ENCODE measurements around the gene FAM107B. TPM values are rescaled to one million over a fixed set of nuclear protein-coding genes. Genes with fewer than 3 reads are reported as not detected.

FAM107B gene
- total RNA-seq, 1 experiment from 2014 or later: 41.6 TPM

- TF ChIP-seq REST (IDR thresholded peaks at IDR 0.05; ENCODE audit: low read depth) (no peak), EZH2phosphoT487 (IDR thresholded peaks at IDR 0.05; ENCODE audit: borderline replicate concordance) (no peak), ZNF274 (IDR thresholded peaks at IDR 0.05; ENCODE audit: low read depth, low read length) (no peak)
These were observed 201.9 kb downstream of the FAM107B start (continued) for GRCh38 chr10:14572811-14573210.

- no peak for TF ChIP-seq MAX (IDR thresholded peaks at IDR 0.05)
- TF ChIP-seq SIN3A (IDR thresholded peaks at IDR 0.05; ENCODE audit: low read depth): no peak
- TF ChIP-seq ZBTB33 (IDR thresholded peaks at IDR 0.05; ENCODE audit: extremely low read depth, insufficient replicate concordance, low read length): no peak
- no peak for TF ChIP-seq REST (IDR thresholded peaks at IDR 0.05; ENCODE audit: low read depth)
- no peak for TF ChIP-seq FOSL1 (IDR thresholded peaks at IDR 0.05; ENCODE audit: low read depth)
- H4K20me1 ChIP-seq (ENCODE audit: insufficient read depth): no peaks in the 10 kb centered on the region
- ATAC-seq (no peak), DNase-seq (ENCODE audit: low read depth, low spot score) (no peak)
- CTCF ChIA-PET: no interaction called here
- H3K4me3 ChIP-seq (replicated peaks in 1 of 2; ENCODE audit: low read depth in 1 of 2, low read length in 2 of 2): no peak overlapping the region
- H3K27me3 ChIP-seq (ENCODE audit: insufficient read depth, low read length): no peaks in the 10 kb centered on the region
- H3K4me2 ChIP-seq (ENCODE audit: low read length): no peak overlapping the region
- BruUV-seq (replicated peaks): no TSS peak
- no peaks in the 10 kb centered on the region for H3K9me3 ChIP-seq (ENCODE audit: control insufficient read depth in 1 of 2, insufficient read depth in 1 of 2, low read depth in 1 of 2, low read length in 2 of 2)
- H3K9ac ChIP-seq (ENCODE audit: low read length): no peak overlapping the region
- no peaks in the 10 kb centered on the region for H3K9me2 ChIP-seq (ENCODE audit: insufficient read depth)
- H3K36me3 ChIP-seq (ENCODE audit: control insufficient read depth in 1 of 2, insufficient read depth in 2 of 2, low read length in 2 of 2): no peaks in the 10 kb centered on the region
- POLR2A ChIA-PET: no interaction called here
- H3K79me2 ChIP-seq (ENCODE audit: insufficient read depth, low read length): no peaks in the 10 kb centered on the region; the same call in 1 of the 2 replicates
- H3K27ac ChIP-seq (ENCODE audit: low read depth, low read length): no peak overlapping the region
- peaks cover 12 to 13% of the 10 kb centered on the region in 2 experiments for H3K4me1 ChIP-seq (ENCODE audit: control insufficient read depth in 1 of 2, insufficient read depth in 2 of 2, low read length in 2 of 2)
- RAD21 ChIA-PET (ENCODE audit: low non-redundant PET in 1 of 2, low total read pairs in 2 of 2, uncharacterized antibody in 2 of 2, unreplicated experiment in 2 of 2): no interaction called here
- intact Hi-C loops (cut with micrococcal nuclease): no loop called here
- no peak overlapping the region for H2AFZ ChIP-seq (ENCODE audit: low read depth, low read length, poor library complexity, severe bottlenecking)
These were observed 202.7 kb downstream of the FAM107B start for GRCh38 chr10:14571866-14572507.
